Omental fat pad (tissue), 4 donors: ENCODE data around the gene MS4A5. TPM values are rescaled to one million over a fixed set of nuclear protein-coding genes. Genes with fewer than 3 reads are reported as not detected.

Source experiments
- ATAC-seq: fragments of 150-250 bp; one replicate; pipeline ENCODE4 v1.9.1; 2016; ENCODE audit warnings: mild to moderate bottlenecking, moderate library complexity; ENCODE audit not compliant: low FRiP score
- DNase-seq: peaks from one replicate; pipeline ENCODE4 v3.0.0-alpha.2; 2019; ENCODE audit warnings: low spot score
- CTCF ChIP-seq, 3 donors: fragments of 450-650 bp; IDR thresholded peaks; one replicate each; pipeline ENCODE4 v1.5.1; 2016 to 2017; ENCODE audit warnings: antibody characterized with exemption in 3 of 3, mild to moderate bottlenecking in 3 of 3, moderate library complexity in 2 of 3
- total RNA-seq, 4 donors: library from RNA; depleted of rRNA; stranded (reverse); fragments of >200 nt; gene quantifications; one replicate each; pipeline ENCODE4 v1.1.0, GENCODE V29; 2016

The MS4A5 gene
- total RNA-seq, 4 donors from 2014 or later: not detected

- TF ChIP-seq CTCF (IDR thresholded peaks at IDR 0.05): no peak
- DNase-seq: no peak
- ATAC-seq: no peak
Observed at GRCh38 chr11:60468829-60469228, 39.5 kb downstream of the MS4A5 start.

DNA sequence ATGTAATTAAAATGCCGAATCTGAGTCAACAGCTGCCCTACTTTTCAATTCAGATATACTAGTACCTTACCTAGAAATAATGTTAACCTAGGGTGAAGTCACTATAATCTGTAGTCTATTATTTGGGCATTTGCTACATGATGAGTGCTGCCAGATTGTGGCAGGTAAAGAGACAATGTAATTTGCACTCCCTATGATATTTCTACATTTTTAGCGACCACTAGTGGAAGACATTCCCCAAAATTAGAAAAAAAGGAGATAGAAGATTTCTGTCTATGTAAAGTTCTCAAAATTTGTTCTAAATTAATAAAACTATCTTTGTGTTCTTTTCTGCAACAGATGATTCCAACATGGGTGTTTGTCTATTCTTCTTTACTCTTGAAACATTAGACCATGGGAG, 40.4 kb downstream of the MS4A5 start:
- TF ChIP-seq CTCF (IDR thresholded peaks at IDR 0.05): no peak
- ATAC-seq: no peak
- no peak for DNase-seq

- DNase-seq (no peak), ATAC-seq (no peak)
- no peak for TF ChIP-seq CTCF (IDR thresholded peaks at IDR 0.05)
Observed at GRCh38 chr11:60477035-60477445, 47.7 kb downstream of the MS4A5 start.

DNA sequence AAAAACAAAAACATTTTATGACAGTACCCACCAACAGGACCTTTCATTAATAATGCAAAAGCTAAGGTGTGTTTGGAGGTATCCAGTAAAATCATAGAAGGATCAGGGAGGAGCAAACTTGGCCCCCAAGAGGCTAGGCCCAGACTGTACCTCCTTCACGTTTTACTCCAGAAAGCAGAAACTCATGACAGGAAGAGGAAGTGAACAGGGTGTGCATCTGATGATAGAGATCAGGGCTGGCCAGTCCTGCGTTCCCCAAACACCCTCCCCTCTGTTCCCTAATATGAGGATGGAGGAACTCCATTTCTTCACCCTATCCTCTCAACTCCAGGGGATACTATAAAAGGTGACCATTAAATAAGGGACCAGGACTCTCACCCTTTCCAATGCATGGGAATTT, 53.0 kb downstream of the MS4A5 start:
- ATAC-seq (no peak), DNase-seq (no peak)
- TF ChIP-seq CTCF (IDR thresholded peaks at IDR 0.05): no peak

GRCh38 chr11:60485987-60486386, 56.6 kb downstream of the MS4A5 start:
- no peak for ATAC-seq
- TF ChIP-seq CTCF (IDR thresholded peaks at IDR 0.05): no peak
- no peak for DNase-seq

DNA sequence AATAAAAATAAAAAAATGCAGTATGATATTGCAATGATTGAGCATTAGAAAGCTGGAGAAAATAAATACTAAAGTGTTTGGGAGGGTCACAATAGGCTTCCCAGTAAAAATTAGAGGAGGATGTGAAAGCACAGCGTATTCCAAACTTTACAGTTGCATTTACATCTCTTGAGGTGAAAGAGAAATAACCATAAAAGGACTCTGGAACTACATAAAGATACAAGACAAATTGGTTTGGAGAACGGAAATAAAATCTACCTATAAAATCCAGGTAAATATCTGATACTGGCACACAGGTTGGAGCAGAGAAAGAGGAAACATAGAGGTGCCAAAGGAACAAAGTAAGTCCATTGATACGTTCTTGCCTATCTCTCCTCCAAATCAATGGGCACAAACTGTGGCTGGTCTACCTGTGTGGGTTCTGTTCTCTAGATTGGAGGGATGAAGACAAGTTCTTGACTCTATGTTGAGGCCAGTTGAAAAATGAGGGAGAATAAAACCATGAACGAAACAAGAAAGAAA, 63.2 kb downstream of the MS4A5 start, which contains the start of gene MS4A12:
Gene MS4A12, plus strand, starts transcription at position 291 of the 522 bp plus-strand sequence. CDS start 4,541 bp downstream, outside the sequence.
- no peak for TF ChIP-seq CTCF (IDR thresholded peaks at IDR 0.05)
- no peak for DNase-seq
- no peak for ATAC-seq

- ATAC-seq (no peak), DNase-seq (no peak)
- TF ChIP-seq CTCF (IDR thresholded peaks at IDR 0.05): no peak
Observed at GRCh38 chr11:60493454-60493853, 64.1 kb downstream of the MS4A5 start.
